HG03439 (cell line): ENCODE results near the gene UTP20.

Experiments
- ATAC-seq: cut with Tn5 transposase; IDR thresholded peaks from one replicate; pipeline ENCODE4 v1.9.1; 2021; ENCODE audit warnings: mild to moderate bottlenecking, moderate library complexity; ENCODE audit not compliant: unreplicated experiment

The UTP20 gene

DNA sequence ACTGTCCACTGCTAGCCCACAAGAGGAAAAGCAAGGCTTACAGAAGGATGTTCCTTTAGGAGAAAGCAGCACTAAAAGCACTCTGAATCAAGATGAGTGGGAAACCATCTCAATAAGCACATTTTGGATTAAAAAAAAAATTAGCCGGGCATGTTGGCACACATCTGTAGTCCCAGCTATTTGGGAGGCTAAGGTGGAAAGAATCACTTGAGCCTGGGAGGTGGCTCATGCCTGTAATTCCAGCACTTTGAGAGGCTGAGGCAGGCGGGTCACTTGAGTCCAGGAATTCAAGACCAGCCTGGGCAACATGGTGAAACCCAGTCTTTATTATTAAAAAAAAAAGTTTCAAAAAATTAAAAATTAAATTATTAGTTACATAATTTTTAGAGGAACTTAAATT lies 144.7 kb downstream of the UTP20 start:
- ATAC-seq = no peak

DNA sequence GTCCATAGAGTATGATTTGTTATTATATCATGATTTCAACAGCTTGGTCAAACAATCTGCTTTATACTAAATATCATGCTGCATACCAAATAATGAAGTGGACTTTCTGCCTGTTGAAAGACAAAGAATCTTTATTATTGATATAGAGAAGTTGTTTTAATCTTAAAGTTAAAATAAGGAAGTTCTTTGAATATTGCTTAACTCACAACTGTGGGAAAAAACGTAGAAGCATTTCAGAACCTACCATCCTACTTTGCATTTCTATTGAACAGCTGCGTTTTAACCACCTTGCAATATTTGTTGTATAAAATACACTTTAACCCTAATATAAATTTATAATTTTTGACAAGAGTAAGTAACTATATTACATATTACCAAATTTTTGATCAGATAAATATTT lies 150.6 kb downstream of the UTP20 start:
- no peak for ATAC-seq

DNA sequence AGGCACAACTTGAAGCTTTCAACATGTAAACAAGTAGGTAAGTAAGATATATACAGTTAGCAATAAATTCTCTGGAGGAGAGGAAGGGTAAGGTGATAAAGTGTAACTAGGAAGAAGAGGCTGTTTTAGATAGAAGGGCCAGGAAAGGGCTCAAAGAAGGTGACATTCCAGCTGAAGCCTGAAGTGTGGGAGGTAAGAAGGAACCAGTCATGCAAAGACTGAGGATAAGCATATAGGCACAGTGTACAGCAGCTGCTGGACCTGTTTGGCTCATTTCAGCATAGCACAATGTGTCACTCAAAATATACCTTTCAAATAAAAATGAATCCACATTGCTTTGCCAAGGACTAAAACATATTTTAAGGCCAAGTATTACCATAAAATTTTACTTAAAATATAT lies 156.2 kb downstream of the UTP20 start:
- no peak for ATAC-seq
